Pancreas (tissue), 10 donors: Measurements from ENCODE around the gene WDPCP. TPM values are rescaled to one million over a fixed set of nuclear protein-coding genes. Genes with fewer than 3 reads are reported as not detected.

Experiments used
- ATAC-seq, 4 donors: fragments of 200-7000 bp; cut with Tn5 transposase; one replicate each; pipeline versions ENCODE4 v1.8.0 to v1.9.1; 2020; ENCODE audit warnings: mild to moderate bottlenecking in 4 of 4, moderate library complexity in 4 of 4
- DNase-seq, 6 donors: peaks; one replicate each; pipeline ENCODE4 v3.0.0-alpha.2; 2020
- FAIRE-seq: peaks from 2 replicates; lab custom pipeline; 2012; peaks lifted over from hg19 to GRCh38; lab: Jason Lieb, UNC
- H3K27ac ChIP-seq, 4 donors: fragments of 200-600 bp; sonication (generic); 1 replicate in 3 of 4; 2 replicates in 1 of 4; pipeline versions ENCODE4 v1.5.0 to v1.8.0; 2020
- H3K27me3 ChIP-seq, 4 donors: fragments of 200-600 bp; one replicate each; pipeline ENCODE4 v1.8.0; 2021
- H3K36me3 ChIP-seq, 3 donors: fragments of 200-600 bp; sonication (generic) in 1 of 3; one replicate each; pipeline versions ENCODE4 v1.5.0 to v1.8.0; 2020 to 2021
- H3K4me1 ChIP-seq, 3 donors: fragments of 200-600 bp; one replicate each; pipeline ENCODE4 v1.8.0; 2021
- H3K4me3 ChIP-seq, 4 donors: fragments of 200-600 bp; sonication (generic) in 2 of 4; one replicate each; pipeline versions ENCODE4 v1.5.0 to v1.8.0; 2020 to 2021
- H3K9me3 ChIP-seq, 4 donors: fragments of 200-600 bp; one replicate each; pipeline ENCODE4 v1.8.0; 2021
- CTCF ChIP-seq, 4 donors: fragments of 200-600 bp; sonication (generic) in 3 of 4; IDR thresholded peaks; one replicate each; pipeline versions ENCODE4 v1.5.0 to v1.8.0; 2021; ENCODE audit warnings: antibody characterized with exemption in 4 of 4
- WGBS, 2 donors: extraction: QIAGEN DNeasy Blood & Tissue Kit; methylation state at CpG; one replicate each; pipeline ENCODE4 v1.1.7; 2013; 5-methylcytosine and 5-hydroxymethylcytosine counted together
- intact Hi-C, 3 donors: fragments of 100-400 bp; cut with DNase I; formaldehyde crosslinking; loops; one replicate each; pipeline versions ENCODE4 v1.11.1 to v1.14.2; 2022
- polyA plus RNA-seq, 2 donors: library from polyadenylated mRNA; stranded (reverse); fragments of 200-250 nt; gene quantifications; one replicate each; pipeline ENCODE4 v1.2.3, GENCODE V29; 2013
- total RNA-seq, 6 donors: library from RNA; stranded (reverse); fragmentation: NEBNext Ultra II Directional in 4 of 6; extraction: Animal tissue kit (Norgen Biotek cat#: 25700) in 4 of 6; gene quantifications; one replicate each; pipeline versions ENCODE4 v1.2.1 to v1.2.4, GENCODE V29; 2021 to 2023
- donor health status: healthy with polysubstance abuse.
- donor health status: DM: no; HTN: no; CAD: no; lungs with moderate emphysema.
- donor health status: DM: no; HTN: no; CAD: no.
- donor health status: control.
- donor health status: control.
- donor health status: Bipolar disorder and iron deficiency.
- donor health status: DM: yes; HTN: yes; CAD: no.
- donor health status: DM: no; HTN: no; CAD: no.
- donor health status: DM: no; HTN: no; CAD: no.
- donor health status: DM: yes; HTN: yes; CAD: no.

The WDPCP gene
- total and polyA plus RNA-seq, 8 donors: 1.9 to 6.1 (median 4.2) TPM

GRCh38 chr2:63604666-63605065 is 16.4 kb upstream of the WDPCP start:
- H3K27me3 ChIP-seq: no peaks in the 10 kb centered on the region
- intact Hi-C loops: no loop called here
- DNase-seq (no peak), ATAC-seq (no peak), FAIRE-seq (no peak)
- peaks cover 0 to 10% (median 0%) of the 10 kb centered on the region in 3 donors for H3K4me1 ChIP-seq
- TF ChIP-seq CTCF (IDR thresholded peaks at IDR 0.05): no peak
- no peak overlapping the region for H3K4me3 ChIP-seq
- no peak overlapping the region for H3K27ac ChIP-seq
- peaks cover 7 to 29% (median 23%) of the 10 kb centered on the region in 3 donors for H3K36me3 ChIP-seq
- WGBS, 2 donors: 93 to 94% methylated on average over 4 of the region's 4 CpGs
- no peaks in the 10 kb centered on the region for H3K9me3 ChIP-seq

GRCh38 chr2:63600881-63601460 is 12.7 kb upstream of the WDPCP start:
- Histone ChIP-seq H3K4me3 (no peak overlapping the region), H3K4me1 (peaks cover 0 to 10% (median 0%) of the 10 kb centered on the region in 3 donors), H3K9me3 (no peaks in the 10 kb centered on the region), H3K27me3 (no peaks in the 10 kb centered on the region), H3K27ac (no peak overlapping the region), H3K36me3 (peaks cover 7 to 25% (median 17%) of the 10 kb centered on the region in 3 donors)
- ATAC-seq (peak in 1 of 4 donors; percentile 21), FAIRE-seq (no peak), DNase-seq (no peak)
- no peak for TF ChIP-seq CTCF (IDR thresholded peaks at IDR 0.05)
- intact Hi-C loops: no loop called here
- WGBS, 2 donors: 17 to 18% methylated on average over 1 of the region's 1 CpG

GRCh38 chr2:63598981-63599380 is 10.7 kb upstream of the WDPCP start:
- no peak overlapping the region for H3K27ac ChIP-seq
- intact Hi-C loops: no loop called here
- H3K27me3 ChIP-seq: no peaks in the 10 kb centered on the region
- 89 to 91% methylated on average over 2 of the region's 2 CpGs for WGBS, 2 donors
- ATAC-seq (no peak), FAIRE-seq (no peak), DNase-seq (no peak)
- H3K9me3 ChIP-seq: no peaks in the 10 kb centered on the region
- H3K4me1 ChIP-seq: peaks cover 0 to 10% (median 0%) of the 10 kb centered on the region in 3 donors
- peaks cover 0 to 10% (median 0%) of the 10 kb centered on the region in 3 donors for H3K36me3 ChIP-seq
- no peak overlapping the region for H3K4me3 ChIP-seq
- no peak for TF ChIP-seq CTCF (IDR thresholded peaks at IDR 0.05)

GRCh38 chr2:63596401-63596883 is 8.2 kb upstream of the WDPCP start:
- intact Hi-C loops: no loop called here
- peak in 2 of 4 donors; percentile 18 to 32 for ATAC-seq
- WGBS, 2 donors: 94 to 98% methylated on average over 2 of the region's 2 CpGs
- no peak for FAIRE-seq
- no peak for TF ChIP-seq CTCF (IDR thresholded peaks at IDR 0.05)
- peaks cover 0 to 10% (median 0%) of the 10 kb centered on the region in 3 donors for H3K4me1 ChIP-seq
- H3K27ac ChIP-seq: no peak overlapping the region
- DNase-seq: no peak
- H3K36me3 ChIP-seq: peaks cover 0 to 8% (median 0%) of the 10 kb centered on the region in 3 donors
- H3K4me3 ChIP-seq: no peak overlapping the region
- no peaks in the 10 kb centered on the region for H3K27me3 ChIP-seq
- no peaks in the 10 kb centered on the region for H3K9me3 ChIP-seq

- 97 to 98% methylated on average over 3 of the region's 3 CpGs for WGBS, 2 donors
- DNase-seq: no peak
- TF ChIP-seq CTCF (IDR thresholded peaks at IDR 0.05): no peak
- Histone ChIP-seq H3K4me1 (peaks cover 6 to 8% (median 7%) of the 10 kb centered on the region in 3 donors), H3K4me3 (no peak overlapping the region), H3K27me3 (no peaks in the 10 kb centered on the region), H3K9me3 (no peaks in the 10 kb centered on the region), H3K36me3 (peaks cover 0 to 1% (median 0%) of the 10 kb centered on the region in 3 donors), H3K27ac (no peak overlapping the region)
- no peak for FAIRE-seq
- intact Hi-C loops: no loop called here
- ATAC-seq: no peak
Measured at GRCh38 chr2:63594660-63595059, 6.4 kb upstream of the WDPCP start.
